Hematopoietic multipotent progenitor cell treated with erythropoietin and hydrocortisone succinate and interleukin-3 and kit ligand, for 6 days (in vitro differentiated cells): Measurements from ENCODE around the gene PAPSS1.

Experiments used
- DNase-seq: peaks from one replicate; pipeline ENCODE4 v3.0.0-alpha.2; 2015

Gene PAPSS1

DNA sequence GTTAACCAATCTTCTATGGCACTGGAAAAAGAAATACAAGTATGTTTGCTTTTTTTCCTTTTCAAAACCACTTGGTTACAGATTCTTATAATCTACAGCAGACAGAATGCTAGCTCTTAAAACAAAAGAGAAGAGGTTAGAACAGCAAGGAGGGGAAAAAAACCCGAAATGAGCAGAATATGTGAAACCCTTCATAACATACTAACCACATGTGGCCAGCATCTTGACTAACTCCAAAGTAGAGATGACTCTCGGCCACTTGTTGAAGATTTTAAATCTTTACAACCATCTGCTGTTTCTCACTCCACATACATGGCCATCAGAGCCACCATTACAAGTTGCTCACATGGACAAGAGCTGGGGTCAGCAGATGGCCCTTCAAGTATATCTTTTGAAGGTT lies 100.3 kb downstream of the PAPSS1 start:
- DNase-seq = no peak

DNA sequence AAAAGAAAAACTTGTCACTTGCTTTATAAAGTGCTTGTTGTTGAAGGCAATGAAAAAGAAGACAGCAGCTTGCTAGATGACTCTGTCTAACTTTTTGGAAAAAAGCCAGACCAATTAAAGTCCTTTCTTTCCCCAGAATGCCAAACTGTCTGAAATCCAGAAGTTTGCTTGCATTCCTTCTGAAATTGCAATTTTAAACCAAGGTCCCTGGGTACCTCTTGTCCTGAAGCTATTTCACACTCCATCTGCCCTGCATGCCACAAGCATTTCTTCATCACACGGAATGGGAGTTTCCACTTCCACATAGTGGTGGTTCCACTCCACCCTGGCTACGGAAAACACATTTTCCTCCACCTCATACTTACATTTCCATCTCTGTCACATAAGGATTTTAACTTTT lies 101.0 kb downstream of the PAPSS1 start:
- no peak for DNase-seq

DNA sequence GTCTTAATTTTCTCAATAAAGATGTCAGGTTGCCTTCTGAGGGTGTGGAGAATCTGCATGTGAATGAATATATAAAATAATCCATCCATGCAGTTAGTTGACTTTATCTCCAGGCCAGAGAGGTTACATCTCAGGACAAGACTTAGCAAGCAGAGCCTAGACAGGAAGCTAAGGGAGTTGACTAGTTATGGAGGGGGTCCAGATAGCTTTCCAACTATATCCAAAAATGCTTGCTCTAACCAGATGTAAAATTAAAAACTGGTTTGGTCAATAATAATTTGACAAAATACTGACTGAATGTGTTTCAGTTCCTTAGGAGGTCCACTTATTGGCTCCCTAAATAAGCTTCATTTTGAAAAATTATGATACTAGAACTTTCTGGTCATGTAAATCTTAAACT lies 101.4 kb downstream of the PAPSS1 start:
- DNase-seq = no peak

DNA sequence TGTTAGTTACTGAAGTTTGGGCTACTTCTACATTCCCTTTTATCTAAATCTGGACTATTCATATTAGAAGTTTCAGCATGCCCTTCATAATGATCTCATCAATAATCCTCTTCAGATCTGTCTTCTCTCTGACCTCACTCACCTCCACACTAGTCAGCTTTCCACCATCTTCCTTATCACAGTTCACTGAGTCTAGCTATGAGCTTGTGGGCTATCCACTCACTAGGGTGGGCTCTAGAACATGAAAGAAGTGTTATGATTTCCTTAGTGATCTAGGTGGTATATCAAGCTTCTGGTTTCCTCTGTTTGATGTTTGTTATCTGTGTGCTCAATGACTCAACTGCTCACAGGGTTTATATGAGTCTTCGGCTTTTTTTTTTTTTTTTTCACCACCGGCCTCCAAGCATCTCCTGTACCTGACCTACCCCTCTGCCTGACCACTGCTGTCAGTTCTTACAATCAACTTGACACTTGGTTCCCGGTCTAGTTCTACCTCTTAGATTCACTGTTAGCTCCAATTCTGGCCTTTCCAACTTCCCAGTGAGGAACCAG lies 103.1 kb downstream of the PAPSS1 start:
- no peak for DNase-seq

DNA sequence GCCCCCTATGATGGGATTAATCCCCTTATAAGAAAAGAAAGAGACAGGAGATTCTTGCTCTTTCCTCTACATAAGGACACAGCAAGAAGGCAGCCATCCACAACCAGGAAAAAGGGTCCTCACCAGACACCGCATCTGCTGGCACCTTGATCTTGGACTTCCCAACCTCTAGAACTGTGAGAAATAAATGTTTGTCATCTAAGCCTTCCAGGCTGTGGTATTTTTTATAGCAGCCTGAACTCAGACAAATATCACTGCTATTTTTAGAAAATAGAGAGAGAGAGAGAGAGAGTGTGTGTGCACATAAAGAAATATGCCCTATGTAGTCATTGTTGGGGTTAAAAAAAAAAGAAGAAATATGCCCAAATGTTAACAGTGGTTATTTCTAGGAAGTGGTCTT lies 104.2 kb downstream of the PAPSS1 start:
- DNase-seq = no peak

DNA sequence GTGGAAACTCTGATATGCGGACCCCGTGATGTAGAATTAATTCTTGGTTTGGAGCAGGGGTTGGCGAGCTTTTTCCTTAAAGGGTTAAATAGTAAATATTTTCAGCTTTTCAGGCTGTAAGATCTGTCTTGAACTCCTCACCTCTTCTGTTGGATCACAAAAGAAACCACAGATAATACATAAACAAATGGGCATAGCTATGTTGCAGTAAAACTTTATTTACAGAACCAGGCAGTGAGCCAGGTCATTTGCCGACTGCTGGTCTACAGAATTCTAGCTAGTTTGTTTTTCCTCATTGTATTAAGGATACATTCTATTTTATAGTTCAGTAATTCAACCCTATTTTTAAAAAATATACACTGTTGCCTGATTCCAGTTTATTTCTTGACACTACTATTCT lies 116.6 kb downstream of the PAPSS1 start:
- DNase-seq = no peak

DNA sequence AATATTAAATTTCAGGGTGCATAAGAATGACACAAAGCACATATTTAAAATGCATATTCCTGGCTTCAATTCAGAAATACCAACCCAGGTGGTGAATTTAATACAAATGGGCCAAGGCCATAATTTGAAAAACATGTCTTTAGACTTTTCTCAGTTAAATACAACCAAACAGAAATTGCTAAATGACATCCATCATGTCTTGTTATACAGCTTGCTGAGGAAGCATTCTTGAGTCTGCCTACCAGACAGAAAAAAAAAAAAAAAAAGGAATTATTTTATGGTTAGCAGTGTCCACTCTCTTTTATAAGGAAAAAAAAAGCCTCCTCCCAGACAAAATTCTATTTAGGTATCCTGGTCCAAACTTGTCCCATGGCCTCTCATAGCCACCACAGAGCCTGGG lies 119.1 kb downstream of the PAPSS1 start:
- no peak for DNase-seq

DNA sequence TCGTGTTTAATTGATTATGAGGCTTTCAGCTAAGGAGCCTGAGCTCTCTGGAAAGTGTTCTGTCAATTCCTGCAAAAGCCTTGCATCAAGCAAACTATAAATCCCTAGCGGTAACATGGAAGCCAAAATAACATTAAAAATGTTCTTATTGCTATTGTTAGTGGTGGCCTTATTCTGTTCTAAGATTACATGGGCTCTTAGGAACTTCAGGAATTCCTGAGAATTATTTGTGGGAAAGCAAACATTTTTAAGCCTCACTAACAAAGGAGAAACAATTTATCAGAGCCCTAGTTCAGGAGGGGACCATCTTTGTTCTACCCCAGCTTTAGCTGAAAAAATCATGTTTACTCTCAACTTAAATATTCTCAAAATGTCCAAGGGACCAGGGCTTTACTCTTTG lies 119.6 kb downstream of the PAPSS1 start:
- no peak for DNase-seq

DNA sequence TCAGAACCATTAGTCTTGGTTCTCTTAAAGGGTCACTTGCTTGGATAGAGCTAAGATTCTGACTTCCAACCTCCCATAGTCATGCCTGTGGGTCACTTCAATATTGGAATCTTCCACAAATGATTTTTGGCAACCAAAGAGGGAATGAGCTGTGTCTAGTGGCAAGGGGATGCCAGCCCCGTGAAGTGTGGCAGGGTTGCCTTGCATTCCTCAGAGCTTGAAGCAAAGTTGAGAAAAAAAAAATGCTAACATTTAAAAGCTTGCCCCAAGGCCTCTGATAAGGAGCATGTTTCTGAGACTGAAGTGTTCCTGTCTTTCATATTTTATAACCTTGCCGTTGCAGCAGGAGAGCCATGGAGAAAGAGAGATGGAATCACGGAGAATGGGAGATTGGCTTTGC lies 120.2 kb downstream of the PAPSS1 start:
- DNase-seq = no peak

DNA sequence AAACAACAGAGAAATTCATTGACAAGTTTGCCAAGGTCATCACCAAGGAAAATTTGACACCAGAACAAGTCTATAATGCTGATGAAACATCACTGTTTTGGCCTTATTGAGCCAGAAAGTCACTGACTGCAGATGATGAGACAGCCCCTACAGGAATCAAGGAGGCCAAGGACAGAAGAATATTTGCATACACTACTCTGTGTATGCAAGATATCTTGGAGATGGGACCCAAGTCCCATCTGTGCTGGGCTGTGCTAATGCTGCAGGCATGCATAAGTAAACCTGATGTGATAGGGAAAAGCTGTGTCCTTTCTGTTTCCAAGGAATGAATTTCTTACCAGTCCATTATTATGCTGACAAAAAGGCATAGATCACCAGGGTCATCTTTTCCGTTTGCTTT lies 126.8 kb downstream of the PAPSS1 start:
- no peak for DNase-seq

DNA sequence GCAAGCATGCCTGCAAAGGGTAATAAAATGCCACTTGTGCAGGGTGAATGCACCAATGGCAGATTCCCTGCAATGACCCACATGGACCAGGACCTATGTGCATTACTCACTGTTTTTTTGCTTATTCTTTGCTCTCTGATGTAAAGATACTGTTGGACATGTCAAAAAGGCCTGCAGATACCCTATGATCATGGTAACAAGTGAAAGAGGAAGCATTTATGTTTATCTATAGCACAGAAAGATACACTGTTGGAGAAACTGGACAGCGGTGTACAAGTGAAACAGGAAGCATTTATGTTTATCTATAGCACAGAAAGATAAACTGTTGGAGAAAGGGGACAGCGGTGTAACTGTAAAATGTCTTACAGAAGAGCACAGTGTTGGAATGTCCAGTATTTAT lies 127.5 kb downstream of the PAPSS1 start:
- DNase-seq = peak; percentile 67

DNA sequence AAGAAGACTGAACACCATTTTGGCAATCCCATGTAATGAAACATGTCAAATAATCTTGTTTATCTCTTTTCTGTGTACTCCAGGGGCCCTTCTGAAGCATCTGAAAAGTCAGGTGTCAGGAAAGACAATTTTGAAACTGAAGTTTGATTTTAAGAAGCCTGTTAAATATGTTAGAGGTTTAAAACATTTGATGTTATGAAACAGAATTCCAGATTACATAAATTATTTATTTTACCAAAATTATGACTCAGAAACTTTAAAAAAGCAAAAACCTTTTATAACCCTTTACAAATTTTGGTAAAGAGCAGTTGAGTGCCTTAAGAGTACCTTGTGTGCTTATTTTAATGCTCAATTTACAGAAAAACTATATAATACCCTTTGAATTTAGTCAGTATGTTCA lies 130.8 kb downstream of the PAPSS1 start:
- no peak for DNase-seq

DNA sequence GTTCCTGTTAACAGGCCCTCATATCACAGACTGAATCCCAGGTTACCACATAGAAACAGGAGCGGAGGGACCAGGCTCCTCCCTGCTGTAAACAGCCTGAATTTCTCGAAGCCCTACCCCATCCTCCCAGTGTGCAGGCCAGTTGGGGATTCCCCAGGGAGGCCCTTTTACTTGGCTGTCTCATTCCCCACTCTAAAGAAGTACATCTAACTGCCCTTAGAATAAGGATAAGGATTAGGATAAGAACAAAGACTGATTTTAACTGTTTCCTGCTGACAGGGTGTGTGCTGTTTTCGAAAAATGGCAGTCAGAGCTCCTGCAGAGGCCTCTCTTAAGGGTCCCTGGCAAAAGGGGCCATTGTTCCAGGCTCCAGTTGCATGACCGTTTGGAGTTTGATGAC lies 133.7 kb downstream of the PAPSS1 start:
- DNase-seq = no peak

DNA sequence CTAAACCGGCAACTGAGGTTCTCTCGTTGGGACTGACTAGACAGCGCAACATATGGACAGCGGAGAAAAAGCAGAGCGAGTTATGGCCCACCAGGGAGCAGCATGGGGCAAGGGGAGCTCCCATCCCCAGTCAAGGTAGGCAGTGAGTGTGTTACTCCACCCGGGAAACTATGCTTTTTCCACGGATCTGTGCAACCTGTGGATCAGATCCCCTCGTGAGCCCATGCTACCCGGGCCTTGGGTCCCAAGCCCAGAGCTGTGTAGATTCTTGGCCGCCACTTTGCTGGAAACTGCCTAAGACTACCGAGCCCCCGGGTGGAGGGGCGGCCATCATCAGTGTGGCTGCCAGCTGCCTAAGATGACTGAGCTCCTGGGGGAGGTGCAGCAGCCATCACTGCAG lies 140.9 kb downstream of the PAPSS1 start:
- no peak for DNase-seq

DNA sequence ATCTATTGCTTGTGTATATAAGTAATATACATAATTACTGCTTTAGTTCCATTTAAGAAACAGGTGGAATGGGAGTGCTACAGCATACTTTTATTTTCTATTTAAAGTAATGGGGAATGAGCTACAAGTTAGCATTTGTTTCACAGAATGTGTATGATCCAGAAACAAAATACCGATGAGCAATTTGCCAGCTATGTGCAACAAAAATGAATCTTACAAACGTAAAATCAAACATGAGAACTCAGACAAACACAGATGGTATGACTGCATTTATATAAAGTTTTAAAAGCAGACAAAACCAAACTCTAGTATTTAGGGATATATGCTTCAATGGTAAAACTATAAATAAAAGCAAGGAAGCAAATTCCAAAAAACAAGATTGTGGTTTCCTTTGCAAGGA lies 141.7 kb downstream of the PAPSS1 start:
- no peak for DNase-seq

DNA sequence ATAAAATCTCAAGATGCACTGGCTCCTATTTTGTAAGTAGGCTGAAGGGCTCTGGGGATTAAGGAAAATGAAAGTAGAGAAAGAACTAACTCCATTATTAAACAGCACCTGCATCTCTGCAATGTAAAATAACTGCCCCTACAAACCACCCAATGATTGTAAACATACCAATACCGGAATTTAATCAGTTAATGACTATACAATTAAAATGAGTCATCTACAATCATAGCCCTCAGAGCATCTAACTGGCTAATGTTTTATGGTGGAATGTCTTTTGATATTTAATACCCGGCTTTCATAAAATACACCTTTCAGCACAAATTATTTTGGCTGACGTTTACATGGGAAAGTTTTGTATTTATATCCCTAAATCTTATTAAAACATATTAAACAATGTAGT lies 142.3 kb downstream of the PAPSS1 start:
- DNase-seq = no peak

DNA sequence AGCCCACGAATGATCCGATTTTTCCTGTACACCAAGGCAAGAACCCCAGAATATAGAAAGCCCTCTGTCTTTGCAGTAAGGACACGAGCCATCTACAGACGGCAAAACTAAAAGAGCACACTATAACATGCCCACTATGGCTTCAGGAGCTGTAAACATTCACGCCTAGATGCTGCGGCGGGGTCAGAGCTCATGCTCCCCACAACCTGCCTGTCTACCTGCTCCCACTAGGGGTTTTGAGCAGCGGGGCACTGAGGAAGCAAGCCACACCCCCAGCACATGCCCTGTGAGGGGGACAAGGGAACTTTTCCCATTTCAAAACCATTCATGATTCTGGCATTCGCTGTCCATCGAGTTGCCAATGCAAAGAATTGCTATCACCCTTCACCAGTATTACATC lies 144.8 kb downstream of the PAPSS1 start:
- no peak for DNase-seq

DNA sequence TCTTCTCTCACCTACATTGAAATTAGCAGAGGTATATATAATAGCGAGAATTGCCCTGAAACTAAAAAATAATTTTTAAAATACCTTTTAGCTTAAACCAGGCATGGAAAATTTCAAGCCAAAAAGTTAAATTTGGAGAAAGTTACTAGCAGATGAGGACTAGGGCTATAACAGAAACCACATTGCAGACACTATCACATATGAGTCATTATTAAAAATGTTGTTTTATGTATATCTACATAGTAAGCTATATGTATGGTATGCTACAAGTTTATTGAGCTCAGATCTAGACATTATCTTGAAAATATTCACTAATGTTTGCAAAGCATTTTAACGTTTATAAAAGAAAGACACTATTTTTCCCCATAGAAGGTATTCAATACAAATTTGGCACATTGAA lies 147.8 kb downstream of the PAPSS1 start:
- DNase-seq = no peak

DNA sequence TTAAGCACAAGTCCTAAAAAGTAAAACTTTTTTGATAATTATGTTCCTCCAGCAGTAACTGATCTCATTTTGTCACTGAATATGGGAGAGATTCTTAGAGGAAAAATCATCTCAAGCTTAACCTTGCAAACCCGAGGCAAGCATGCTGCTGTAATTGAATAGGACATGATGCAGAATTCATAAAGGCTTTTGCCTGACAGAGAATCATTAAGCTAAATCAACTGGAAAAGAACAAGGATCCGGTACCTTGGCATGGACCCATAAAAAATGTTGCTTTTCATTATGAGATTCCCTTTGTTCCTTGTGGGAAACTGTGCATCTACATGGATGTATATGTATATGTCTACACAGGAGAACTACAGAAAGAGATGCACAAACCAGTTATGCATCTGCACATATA lies 149.1 kb downstream of the PAPSS1 start:
- no peak for DNase-seq

DNA sequence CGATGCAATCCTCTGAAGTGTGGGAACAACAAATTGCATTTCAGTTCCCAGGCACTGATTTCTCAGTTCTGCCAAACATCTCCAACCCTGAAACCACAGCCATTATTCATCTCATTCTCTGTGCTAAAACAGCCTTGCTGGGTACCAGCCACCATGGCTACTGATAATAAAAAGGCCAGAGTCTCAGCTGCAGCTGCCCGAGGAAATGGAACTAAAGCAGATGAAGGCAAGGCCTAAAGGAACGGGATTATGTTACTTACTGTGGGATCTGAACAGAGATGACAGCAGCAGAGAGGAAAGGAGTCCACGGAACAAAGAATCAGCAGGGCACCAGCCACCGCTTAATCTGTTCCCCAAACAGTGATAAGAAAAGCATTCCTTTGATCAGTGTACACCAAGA lies 155.7 kb downstream of the PAPSS1 start:
- DNase-seq = no peak
